HG02943 (cell line): Measurements from ENCODE around the gene SCEL.

Experiments
- ATAC-seq: cut with Tn5 transposase; IDR thresholded peaks from one replicate; pipeline ENCODE4 v1.9.1; 2021; ENCODE audit warnings: mild to moderate bottlenecking, low read depth, moderate library complexity; ENCODE audit not compliant: unreplicated experiment

SCEL gene

DNA sequence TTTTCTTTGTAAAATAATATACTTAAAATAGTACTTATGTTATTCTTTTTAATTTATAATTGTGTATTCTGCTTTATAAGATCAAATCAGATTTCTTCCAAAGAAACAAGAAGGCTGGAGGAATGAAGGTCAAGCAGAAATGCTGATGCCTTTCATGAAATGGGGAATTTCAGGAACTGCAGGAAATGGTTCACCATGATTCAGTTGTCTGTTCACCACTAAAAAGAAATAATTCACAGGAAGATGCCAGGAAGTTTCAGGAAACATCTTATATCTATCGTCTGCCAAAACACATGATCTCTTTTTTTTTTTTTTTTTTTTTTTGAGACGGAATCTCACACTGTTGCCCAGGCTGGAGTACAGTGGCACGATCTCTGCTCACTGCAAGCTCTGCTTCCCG is 15.7 kb upstream of the SCEL start:
- ATAC-seq: no peak

DNA sequence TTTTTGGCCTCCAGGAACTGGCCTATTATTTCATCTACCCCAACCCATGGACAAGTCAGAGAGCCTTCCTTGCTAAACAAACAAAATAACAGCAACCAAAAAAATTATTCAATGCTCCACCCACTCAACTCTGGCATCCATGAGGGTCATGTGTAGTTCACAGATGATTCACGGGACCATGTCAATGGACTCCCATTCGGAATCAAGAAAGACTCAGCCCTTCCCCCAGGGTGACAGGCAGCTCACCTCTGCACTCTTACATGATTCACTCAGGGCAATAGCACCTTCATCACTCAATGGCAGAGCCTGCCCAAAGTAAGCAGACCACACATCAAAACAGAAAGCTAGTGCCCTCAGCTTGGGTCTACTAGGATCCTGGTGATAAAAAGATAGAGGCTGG is 14.3 kb upstream of the SCEL start:
- ATAC-seq: no peak

DNA sequence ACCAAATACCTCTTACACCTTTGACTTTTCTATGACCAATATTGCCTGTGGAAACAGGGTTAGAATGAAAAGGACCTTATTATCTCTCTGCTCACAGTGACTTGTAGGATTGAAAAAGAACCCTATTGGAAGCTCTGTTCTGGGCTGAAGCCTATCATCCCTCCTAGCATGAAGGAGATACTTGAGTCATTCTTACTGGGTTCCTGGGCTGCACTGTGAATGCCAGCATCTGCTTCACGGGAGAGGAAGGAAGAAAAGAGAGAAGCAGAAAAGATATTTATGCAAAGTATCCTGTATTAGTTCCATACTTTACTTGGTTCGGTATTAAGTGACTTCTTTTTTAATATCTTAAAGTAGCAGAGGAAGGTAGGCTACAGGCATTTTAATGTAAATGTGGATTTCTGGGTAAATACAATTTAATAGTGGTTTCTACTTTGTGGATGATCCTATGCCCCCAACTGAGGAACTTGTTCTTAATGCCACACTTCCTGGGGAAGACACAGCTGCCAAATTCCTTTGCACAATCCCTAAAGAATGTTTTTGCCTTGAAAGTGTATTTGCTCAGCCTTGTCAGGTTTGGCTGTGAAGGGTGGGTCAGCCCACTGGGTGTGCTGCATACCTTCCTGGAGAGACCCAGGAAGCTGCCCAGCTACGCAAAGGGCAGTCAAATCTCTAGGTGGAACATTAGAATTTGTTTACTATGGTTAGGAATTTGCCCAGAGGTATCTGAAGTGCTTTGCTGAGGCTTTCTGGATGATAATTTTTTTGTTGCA is 13.7 kb upstream of the SCEL start:
- ATAC-seq: no peak

DNA sequence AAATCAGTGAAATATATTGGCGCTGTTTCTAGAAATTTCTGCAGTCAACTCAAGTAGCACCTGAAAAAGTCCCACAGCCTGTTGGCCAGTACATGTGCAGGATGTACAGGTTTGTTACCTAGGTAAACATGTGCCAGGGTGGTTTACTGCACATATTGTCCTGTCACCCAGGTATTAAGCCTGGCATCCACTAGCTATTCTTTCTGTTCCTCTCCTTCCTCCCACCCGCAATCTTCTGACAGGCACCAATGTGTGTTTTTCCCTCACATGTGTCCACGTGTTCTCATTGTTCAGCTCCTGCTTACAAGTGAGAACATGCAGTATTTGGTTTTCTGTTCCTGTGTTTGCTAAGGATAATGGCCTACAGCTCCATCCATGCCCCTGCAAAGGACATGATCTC is 13.1 kb upstream of the SCEL start:
- no peak for ATAC-seq

DNA sequence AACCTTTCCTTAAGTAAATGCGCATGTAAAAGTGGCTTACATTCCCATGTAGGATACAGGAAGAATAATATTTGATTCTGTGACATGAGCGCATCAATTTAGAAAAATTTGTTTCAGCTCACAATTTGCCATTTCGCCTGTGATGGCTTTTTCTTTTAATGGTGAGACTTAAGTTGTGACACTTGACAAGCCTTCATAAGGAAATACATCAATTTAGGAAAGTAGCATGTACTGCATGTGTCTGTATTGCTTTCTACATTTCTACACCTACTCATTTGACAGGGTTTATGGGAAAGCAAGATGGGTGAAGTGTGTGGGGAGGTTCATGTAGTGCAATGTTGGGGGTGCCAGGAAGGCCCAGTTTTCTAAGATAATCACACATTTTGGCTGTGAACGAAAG is 12.1 kb upstream of the SCEL start:
- ATAC-seq: no peak

DNA sequence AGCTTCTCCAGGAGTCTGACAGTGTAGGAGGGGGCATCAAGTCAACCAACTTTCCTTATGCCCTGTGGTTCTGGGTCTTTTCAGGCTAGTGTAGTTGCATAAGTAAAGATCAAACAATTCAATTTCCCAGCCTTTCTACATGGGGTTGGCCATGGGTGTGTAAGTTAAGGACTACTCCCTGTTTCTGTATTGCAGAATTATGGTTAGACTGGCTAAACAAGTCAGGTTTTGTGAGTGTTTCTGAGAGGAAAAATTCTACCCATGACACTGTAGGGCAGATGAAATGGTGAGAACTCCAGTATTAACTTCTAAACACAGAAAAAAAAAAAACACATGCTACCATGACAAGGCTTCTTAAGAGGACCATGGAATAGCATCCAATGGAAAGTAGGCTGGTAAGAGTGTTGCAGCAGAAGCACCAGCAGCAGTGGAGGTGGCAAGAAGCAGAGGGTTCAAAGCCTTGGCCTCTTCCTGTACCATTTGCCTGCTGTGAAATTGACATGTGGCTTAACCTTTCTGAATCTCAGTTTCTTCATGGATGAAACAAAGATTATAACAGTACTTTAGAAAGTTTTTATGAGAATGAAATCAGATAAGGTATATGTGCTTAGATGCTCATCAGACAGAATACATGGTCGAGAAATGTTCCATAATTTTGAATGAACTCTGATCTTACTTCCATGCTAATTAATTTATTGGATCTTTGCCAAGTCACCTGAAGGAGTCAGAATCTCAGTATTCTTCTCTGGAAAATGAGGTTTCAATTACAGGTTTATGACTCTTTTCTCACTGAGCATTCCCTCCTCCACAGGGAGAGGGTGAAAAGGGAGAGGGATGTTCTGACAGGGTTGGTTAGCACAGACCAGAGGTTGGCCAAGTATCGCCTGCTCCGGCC is 11.4 kb upstream of the SCEL start:
- no peak for ATAC-seq

DNA sequence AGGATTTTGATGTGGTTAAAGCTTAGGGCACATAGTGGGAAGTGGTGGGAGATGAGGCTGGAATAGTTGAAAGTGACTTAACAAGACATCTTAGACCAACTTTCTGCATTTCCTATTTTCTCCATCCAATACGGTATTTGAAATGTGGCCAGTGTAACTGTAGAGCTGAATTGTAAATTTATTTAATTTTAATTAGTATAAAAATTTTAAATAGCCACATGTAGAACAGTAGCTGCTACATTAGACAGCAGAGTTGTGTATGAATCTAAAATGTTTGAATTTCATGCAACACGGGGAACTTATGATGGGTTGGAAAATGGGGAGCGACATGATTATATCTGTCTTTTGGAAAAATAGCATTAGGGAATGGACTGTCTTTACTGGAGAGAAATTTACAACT is 7.1 kb upstream of the SCEL start:
- ATAC-seq: no peak

DNA sequence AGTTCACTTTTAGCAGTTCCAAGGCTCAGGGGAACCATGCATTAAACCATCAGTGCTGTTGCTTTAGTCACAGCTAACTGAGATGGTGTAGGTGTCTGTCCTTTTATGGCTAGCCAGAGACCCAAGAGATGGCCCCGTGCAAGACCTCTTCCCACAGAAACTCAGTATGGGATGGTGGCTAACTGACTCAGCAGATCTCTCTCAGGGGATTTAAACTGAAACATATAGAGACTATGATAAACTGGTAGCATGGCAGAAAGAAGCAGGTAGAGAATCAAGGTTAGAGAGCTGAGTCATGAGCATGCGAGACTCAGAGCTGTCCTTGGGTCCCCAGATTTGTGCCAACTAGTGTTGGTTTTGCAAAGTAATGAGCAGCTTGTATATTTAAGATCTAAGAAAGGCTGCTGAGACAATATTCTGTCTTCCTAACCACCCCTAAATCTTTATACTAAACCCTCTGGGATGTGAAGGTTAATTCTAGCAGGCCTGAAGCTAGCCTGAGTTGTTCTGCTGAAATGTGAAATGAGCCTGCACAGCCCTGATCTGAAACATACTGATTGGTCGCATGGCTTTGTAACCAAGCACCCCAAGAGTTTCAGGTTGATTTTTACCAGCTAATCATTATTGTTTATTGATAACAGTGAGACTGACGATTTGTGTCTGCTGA is 6.5 kb upstream of the SCEL start:
- ATAC-seq: peak; percentile 86

DNA sequence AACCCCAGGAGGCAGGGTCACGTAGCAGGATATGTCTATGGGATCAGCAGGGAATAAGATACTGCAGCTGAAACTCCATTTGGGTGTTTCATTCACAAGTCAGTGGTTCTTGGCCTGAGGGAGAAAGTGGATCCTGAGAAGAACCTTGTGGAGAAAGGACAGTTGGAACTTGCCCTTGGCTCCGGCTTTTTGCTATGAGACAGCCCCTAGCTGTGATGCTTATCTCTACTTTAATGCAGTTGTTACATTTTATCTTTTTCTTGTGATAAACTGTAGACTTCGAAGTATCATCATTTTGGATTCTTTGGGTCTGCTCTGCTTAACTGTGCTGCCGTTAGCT is 6.0 kb upstream of the SCEL start:
- ATAC-seq: no peak

DNA sequence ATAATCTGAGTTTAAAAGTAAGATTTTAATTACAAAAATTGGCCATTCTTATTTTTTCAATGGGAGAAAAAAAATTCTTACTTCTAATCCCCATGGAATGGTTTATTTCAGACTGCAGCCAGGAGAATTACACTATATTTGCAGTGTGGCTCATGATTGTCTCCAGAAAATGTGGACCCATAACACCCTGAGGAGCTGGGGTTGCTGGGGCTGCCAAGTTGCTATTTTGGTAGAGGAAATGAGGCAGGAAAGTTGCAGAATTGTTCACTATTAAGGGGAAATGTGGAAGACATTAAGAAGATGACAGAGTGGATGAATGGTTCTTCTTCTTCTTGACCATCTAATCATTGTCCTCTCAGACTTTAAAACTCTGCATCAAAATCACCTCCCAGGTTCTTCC is 4.6 kb upstream of the SCEL start:
- ATAC-seq: no peak

DNA sequence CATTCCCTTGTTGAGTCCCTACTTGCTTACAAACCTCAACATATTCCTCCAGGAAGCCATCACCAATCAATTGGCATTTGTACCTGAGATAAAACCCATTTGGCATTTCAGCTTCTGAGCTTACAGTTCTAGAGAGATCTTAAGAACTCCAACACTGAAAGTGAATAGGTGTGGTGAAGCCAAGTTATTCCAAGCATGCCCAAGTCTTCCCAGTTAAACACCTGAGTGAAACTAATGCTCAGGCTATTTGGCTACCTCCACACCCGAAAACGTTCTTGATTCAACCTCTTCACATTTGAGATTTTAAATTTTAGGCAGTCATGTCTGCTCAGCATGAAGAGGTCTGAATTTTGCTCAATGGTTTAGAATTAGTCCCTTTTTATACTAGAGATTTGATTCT is 2.5 kb upstream of the SCEL start:
- ATAC-seq: no peak

DNA sequence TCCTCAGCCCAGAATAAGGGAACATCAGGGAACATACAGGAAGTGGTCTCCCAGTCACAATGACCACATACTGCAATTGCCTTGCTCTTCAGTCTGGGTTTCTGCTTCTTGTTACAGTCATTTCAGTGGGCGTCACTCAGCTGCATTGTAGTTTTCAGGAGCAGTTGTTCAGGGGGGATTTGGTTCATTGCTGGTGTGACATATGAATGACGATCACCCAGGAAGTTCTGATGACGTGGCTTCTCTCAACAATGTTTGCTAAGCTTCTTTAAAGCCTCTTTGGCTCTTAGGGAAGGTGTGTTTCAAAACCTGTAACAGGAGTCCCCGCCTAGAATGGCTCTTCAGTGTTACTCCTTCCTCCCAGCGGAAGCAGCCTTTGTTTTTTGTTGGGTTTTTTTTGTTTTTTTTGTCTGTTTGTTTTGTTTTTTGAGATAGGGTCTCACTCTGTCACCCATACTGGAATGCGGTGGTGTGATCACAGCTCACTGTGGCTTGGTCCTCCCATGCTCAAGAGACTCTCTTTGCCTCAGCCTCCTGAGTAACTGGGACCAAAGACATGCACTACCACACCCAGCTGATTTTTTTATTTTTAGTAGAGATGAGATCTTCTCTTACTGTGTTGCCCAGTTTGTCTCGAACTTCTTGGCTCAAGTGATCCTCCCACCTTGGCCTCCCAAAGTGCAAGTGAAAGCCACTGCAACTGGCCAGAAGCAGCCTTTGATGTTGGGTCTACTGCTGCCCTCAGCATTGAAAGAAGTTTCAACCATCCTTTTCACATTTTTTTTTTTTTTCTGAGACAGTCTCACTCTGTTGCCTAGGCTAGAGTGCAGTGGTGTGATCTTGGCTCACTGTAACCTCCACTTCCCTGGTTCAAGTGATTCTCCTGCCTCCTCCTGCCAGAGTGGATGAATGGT is 1.4 kb upstream of the SCEL start:
- ATAC-seq: no peak

DNA sequence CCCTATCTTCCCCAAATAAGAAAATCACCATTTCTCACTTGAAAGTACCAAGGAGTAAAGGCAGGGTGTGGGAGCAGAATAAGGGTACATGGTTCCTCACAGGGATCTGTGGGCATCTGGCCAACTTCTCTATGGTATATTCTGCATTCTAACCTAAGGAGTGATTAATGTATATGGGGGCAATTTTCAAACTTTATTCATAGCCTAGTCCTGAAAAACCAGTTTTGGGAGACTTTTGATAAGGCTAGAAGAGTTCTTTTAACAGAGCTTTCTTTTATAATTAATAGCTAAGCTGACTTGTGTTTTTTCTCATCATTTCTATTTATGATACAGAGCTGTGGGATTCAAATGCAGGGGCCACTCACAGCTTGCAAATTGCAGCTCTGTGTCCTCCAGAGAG is 852 bp downstream of the SCEL start:
- no peak for ATAC-seq

DNA sequence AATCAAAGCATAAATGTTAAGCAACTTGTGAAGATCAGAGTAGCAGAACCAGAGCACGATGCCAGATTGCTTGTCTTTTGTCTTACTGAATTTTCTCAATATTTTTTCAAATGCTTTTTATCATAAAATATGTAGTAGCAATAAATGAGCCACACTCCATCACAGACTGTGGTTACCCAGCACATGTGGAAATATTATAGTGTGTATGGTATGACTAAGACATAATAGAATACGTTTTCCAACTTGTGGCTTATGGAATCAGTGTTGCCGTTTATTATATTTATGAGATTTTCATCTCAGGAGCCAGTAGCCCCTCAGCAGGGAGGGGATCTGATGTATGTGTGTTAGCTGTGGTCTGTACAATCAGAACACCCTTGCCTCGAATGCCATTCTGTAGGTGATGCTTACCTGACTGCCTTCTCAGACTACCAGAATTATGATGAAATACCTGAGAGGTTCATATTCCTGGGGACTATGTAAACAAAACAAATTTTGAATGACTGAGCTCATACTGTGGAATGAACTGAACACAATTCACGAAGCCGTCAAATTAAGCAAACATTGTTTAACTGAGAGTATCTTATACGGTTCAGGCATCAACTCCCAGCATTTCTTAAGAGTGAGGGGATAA is 1.9 kb downstream of the SCEL start:
- no peak for ATAC-seq

DNA sequence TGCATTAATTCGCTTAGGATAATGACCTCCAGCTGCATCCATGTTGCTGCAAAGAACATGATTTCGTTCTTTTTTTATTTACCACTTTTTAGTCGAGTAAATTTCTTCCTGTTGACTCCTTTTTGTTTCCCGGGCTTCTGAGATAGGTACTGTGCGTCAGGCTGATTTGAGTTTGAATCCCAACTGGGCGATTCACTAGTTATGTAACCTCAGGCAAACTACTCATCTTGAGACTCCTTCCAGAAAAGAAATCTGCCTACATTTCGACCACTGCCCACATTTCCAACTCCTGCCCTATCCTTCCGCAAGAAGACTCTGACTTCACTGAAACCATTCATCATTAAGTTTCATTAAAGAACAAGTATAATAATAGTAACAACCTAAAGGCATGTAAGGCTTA is 8.2 kb downstream of the SCEL start:
- ATAC-seq: no peak

DNA sequence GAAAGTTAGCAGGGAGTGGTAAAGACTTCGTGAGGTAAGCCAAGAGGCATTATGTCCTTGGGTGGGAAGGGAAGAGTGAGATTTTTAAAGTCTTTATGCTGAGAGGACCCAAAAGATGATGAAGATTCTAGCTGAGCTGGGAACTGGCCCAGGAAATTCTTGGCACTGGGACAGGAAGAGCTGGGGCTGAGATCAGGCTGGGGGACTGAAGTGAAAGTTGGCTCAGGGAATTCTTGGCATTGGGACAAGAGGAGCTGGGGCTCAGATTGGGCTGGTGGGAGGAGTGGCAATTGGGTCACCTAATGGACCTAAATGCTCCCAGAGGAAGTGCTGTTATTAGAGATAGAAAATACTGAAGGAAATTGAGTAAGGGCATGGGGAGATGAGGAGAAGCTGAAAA is 8.8 kb downstream of the SCEL start:
- no peak for ATAC-seq

DNA sequence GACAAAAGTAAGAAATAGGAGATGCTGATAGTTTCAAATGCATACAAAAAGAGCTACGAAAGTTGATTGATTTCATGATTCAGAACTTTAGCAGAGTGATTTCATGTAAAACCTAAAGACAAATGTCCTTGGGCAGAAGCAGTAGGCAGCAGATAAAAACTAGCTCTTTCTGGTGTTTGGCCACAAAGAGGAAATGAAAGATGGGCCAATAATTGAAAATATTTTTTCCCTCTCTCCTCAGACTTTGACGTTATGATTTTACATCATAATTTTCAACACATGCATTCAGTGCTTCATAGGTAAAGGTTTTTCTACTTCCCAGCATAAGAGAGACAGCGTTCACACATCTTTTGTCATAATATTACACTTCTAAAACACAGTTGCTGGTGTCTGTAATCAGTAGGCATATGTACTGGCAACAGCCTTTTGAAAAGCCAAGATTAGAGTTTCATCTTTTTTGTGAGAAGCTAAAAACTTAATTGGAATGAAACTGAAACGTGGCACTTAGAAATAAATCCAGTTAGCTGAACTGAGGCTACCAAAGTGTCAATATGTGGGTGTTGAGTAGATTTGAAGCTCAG is 9.3 kb downstream of the SCEL start:
- ATAC-seq: peak; percentile 50

DNA sequence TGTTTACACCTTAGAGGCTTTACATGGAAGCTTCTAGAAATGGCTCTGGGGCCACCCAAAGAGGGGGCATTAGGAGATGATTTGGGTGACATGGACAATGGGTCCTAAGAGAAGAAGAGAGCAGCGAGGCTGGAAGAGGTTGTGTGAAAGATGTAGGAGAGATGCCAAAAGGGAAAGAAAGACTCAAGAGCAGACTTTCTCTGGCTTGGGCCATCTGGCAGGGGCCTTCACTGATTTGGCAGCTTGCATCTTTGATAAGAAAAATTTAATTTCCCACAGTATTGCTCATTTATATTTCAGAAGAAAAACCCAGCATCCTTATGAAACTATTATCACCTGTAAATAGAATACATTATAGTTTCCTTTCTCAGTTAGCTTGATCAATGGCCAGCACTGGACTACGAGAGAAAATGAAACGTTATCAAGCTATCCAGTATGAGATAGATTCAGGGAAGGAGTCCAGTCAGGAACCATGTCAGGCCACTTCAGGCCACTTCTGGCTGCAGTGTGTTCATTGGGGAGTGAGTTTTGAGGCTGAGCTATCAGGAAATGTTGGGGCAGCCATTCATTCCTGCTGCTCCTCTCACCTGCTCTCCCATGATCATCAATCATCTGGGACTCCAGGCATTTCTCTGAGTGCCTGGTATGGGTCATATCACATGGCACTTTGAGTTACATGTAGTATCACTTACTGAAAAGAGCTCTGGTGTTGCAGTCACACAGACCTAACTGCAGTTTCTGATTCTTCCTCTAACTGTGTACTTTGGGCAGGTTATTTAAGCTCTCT is 10.3 kb downstream of the SCEL start:
- no peak for ATAC-seq

DNA sequence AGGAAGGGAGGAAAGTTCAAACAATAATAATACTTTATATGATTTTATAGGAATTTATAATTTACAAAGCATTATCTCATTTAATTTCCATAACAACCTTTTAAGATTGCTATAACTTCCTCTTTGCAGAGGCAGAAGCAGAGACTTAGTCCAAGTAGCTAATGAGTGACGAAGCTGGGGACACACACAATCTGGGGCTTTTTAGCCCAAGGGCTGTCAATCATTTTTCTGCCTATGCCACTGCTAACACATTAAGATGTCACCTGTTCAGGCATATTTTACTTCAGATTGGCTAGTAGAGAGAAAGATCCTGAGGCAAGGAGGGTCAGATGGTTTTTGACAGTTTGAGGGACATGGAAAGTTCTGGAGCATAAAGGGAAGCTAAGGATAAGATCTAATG is 12.6 kb downstream of the SCEL start:
- peak; percentile 78 for ATAC-seq
